BLaER1 treated with 17β-estradiol and CSF1 and Interleukin-3, amounts not matched to agents 10 nM and 100 nM (cell line): ENCODE data around the gene SH3GLB1.
A peak's percentile ranks its signal among the peaks of the same experiment; 100 is the strongest.

ENCODE experiments used
- H3K27ac ChIP-seq, 11 experiments: shearing (Covaris generic); formaldehyde crosslinking; 2 replicates each; pipeline ENCODE4 v1.8.1; 2022
- H3K27me3 ChIP-seq, 11 experiments: shearing (Covaris generic); formaldehyde crosslinking; 2 replicates each; pipeline ENCODE4 v1.8.1; 2022
- H3K36me3 ChIP-seq, 11 experiments: shearing (Covaris generic); formaldehyde crosslinking; 2 replicates each; pipeline ENCODE4 v1.8.1; 2022
- H3K4me1 ChIP-seq, 10 experiments: shearing (Covaris generic); formaldehyde crosslinking; 2 replicates each; pipeline ENCODE4 v1.8.1; 2022
- H3K4me2 ChIP-seq, 11 experiments: shearing (Covaris generic); formaldehyde crosslinking; 2 replicates each; pipeline ENCODE4 v1.8.1; 2022
- H3K4me3 ChIP-seq, 10 experiments: shearing (Covaris generic); formaldehyde crosslinking; 2 replicates each; pipeline ENCODE4 v1.8.1; 2022
- H3K9ac ChIP-seq, 11 experiments: shearing (Covaris generic); formaldehyde crosslinking; 2 replicates each; pipeline ENCODE4 v1.8.1; 2022
- H3K9me3 ChIP-seq, 11 experiments: shearing (Covaris generic); formaldehyde crosslinking; replicated peaks in 1 of 11; 2 replicates each; pipeline ENCODE4 v1.8.1; 2022
- H4K20me1 ChIP-seq, 11 experiments: shearing (Covaris generic); formaldehyde crosslinking; 2 replicates each; pipeline ENCODE4 v1.8.1; 2022
- Cebpa-rat ChIP-seq, 11 experiments: shearing (Covaris generic); IDR thresholded peaks; 2 replicates each; pipeline ENCODE4 v1.8.1; 2022

The SH3GLB1 gene

DNA sequence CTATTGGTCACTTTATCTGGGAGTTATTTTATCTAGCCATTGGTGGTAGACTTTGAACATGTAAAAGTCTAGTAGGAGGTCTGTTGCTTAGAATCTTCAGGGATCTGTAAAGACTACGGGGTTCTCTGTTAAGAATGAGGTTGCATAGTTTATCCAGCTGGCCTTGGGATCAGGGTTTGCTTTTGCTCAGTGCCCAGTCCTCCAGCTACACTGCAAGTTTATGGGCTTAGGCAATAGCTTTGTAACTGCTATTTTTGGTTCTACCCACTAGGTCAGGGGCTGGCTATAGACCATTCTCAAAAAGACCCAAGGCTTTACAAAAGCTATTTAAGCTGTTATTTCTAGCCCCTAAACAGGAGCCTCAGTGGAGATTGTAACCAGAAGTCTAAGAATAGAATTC is 9.8 kb downstream of the SH3GLB1 start:
- Histone ChIP-seq H3K9ac (peak overlapping the region in 2 of 11 experiments; percentile 11 to 13; a peak in 2 of 22 replicates), H3K4me1 (peaks cover 0 to 94% (median 5%) of the 10 kb centered on the region in 10 experiments; a peak in 8 of 20 replicates), H3K4me3 (no peak overlapping the region), H3K27me3 (no peaks in the 10 kb centered on the region), H3K36me3 (peaks cover 40 to 87% (median 72%) of the 10 kb centered on the region in 11 experiments), H4K20me1 (peaks cover 85 to 100% (median 98%) of the 10 kb centered on the region in 11 experiments), H3K27ac (no peak overlapping the region), H3K4me2 (peak overlapping the region in 3 of 11 experiments; percentile 29 to 75 (median 49); a peak in 6 of 22 replicates), H3K9me3 (no peaks in the 10 kb centered on the region)
- TF ChIP-seq Cebpa-rat (IDR thresholded peaks at IDR 0.05) = no peak

DNA sequence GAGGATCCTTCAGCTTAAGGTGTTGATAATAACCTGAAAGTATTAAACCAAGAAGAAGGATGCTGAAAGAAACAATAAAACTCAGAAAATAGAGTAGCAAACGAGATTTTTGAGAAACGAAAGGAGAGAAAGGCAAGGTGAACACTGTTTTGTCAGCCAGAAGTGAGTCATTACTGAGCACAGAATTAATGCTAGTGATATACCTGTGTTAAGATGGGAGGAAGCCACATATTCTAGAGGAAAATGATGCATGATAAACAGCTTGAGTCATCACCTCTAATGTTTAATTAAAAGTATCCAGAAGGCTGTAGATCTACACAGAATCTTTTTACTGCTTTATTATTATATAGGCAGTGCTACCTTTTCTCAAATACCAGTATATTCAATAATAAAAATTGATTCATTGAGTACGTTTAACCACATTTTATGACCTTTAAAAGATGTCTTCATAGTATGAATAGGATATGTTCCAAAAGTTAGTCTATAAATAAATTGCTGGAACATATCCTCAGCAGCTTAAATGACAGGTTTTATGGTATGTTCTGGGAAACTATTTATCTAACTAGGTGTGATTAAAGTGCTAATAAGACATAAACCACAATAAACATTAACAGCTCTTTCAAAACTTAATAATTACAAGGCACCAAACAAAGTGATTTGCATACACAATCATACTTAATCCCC is 10.3 kb downstream of the SH3GLB1 start:
- Histone ChIP-seq H3K9me3 (no peaks in the 10 kb centered on the region), H3K36me3 (peaks cover 39 to 87% (median 73%) of the 10 kb centered on the region in 11 experiments), H3K27me3 (no peaks in the 10 kb centered on the region), H3K27ac (no peak overlapping the region), H3K4me1 (peaks cover 0 to 89% (median 5%) of the 10 kb centered on the region in 10 experiments; a peak in 8 of 20 replicates), H4K20me1 (peaks cover 79 to 100% (median 94%) of the 10 kb centered on the region in 11 experiments), H3K4me3 (no peak overlapping the region), H3K9ac (peak overlapping the region in 2 of 11 experiments; percentile 11 to 13; a peak in 2 of 22 replicates), H3K4me2 (peak overlapping the region in 3 of 11 experiments; percentile 29 to 75 (median 49); a peak in 6 of 22 replicates)
- TF ChIP-seq Cebpa-rat (IDR thresholded peaks at IDR 0.05) = no peak

DNA sequence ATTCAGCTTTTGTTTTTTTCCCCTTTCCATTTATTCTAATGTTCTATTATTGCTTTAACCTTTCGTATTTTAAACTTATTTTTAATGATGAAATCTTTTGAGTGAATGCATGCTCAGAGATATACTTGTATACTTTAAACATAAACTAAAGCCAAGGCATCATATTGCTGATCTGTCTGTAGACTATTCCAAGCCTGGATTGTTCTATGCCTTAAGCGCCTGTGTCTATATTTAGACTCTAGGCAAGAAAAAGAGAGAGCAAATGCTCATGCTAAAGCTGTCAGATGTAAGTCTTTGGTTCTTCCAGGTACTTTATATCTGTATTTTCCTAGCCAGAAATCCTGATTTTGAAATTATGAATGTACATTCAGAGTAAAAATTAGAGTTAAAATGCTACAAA is 14.4 kb downstream of the SH3GLB1 start:
- H4K20me1 ChIP-seq = peaks cover 45 to 100% (median 70%) of the 10 kb centered on the region in 11 experiments
- no peak overlapping the region for H3K4me2 ChIP-seq
- H3K27me3 ChIP-seq = no peaks in the 10 kb centered on the region
- H3K9me3 ChIP-seq = no peaks in the 10 kb centered on the region
- H3K4me3 ChIP-seq = no peak overlapping the region
- H3K27ac ChIP-seq = no peak overlapping the region
- H3K9ac ChIP-seq = no peak overlapping the region
- H3K4me1 ChIP-seq = peaks cover 0 to 48% (median 3%) of the 10 kb centered on the region in 10 experiments; a peak in 7 of 20 replicates
- H3K36me3 ChIP-seq = peaks cover 77 to 100% (median 90%) of the 10 kb centered on the region in 11 experiments
- TF ChIP-seq Cebpa-rat (IDR thresholded peaks at IDR 0.05) = no peak

DNA sequence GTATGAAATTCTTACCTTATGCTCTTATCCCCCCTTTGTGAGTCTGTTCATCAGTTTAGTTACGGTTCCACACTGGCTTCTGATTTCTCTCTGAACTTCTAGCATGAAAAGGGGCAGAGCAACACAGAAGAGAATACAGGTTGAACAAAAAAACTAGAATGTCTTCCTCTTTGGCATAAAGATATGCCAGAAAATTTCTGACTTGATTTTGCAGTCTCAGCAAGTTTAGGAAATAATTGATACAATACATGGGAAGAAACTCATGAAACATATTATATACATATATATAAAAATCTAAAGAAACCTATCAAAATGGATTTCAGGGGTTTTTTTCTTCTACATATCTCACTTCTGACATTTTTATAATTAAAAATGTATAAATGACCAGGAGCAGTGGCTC is 27.0 kb downstream of the SH3GLB1 start:
- TF ChIP-seq Cebpa-rat (IDR thresholded peaks at IDR 0.05) = no peak
- H3K9ac ChIP-seq = no peak overlapping the region
- no peak overlapping the region for H3K4me3 ChIP-seq
- peaks cover 0 to 3% (median 0%) of the 10 kb centered on the region in 10 experiments; a peak in 3 of 20 replicates for H3K4me1 ChIP-seq
- H3K27ac ChIP-seq = 0 out of 22 replicates have a peak overlapping the region, but pooled peaks of 1 of the 11 experiments have one; percentile 19
- H3K36me3 ChIP-seq = peaks cover 82 to 100% (median 98%) of the 10 kb centered on the region in 11 experiments
- H4K20me1 ChIP-seq = peaks cover 0 to 86% (median 0%) of the 10 kb centered on the region in 11 experiments; a peak in 6 of 22 replicates
- H3K9me3 ChIP-seq = no peaks in the 10 kb centered on the region
- no peaks in the 10 kb centered on the region for H3K27me3 ChIP-seq
- no peak overlapping the region for H3K4me2 ChIP-seq

- no peak for TF ChIP-seq Cebpa-rat (IDR thresholded peaks at IDR 0.05)
- peaks cover 0 to 79% (median 0%) of the 10 kb centered on the region in 11 experiments; a peak in 6 of 22 replicates for H4K20me1 ChIP-seq
- H3K36me3 ChIP-seq = peaks cover 84 to 100% (median 99%) of the 10 kb centered on the region in 11 experiments
These were observed 29.0 kb downstream of the SH3GLB1 start for GRCh38 chr1:86733340-86733739.

GRCh38 chr1:86739648-86740509 is 35.5 kb downstream of the SH3GLB1 start:
- Histone ChIP-seq H3K27me3 (no peaks in the 10 kb centered on the region), H3K9ac (peak overlapping the region in 1 of 11 experiments; percentile 16; a peak in 1 of 22 replicates), H3K9me3 (no peaks in the 10 kb centered on the region; a peak in 1 of 22 replicates), H3K27ac (peak overlapping the region in 10 of 11 experiments; percentile 2 to 55 (median 40); a peak in 14 of 22 replicates), H3K4me1 (peaks cover 0 to 30% (median 14%) of the 10 kb centered on the region in 10 experiments; a peak in 17 of 20 replicates), H3K4me2 (peak overlapping the region in 9 of 11 experiments; percentile 10 to 56 (median 41); a peak in 12 of 22 replicates), H4K20me1 (peaks cover 0 to 50% (median 0%) of the 10 kb centered on the region in 11 experiments; a peak in 5 of 22 replicates), H3K36me3 (peaks cover 90 to 99% (median 97%) of the 10 kb centered on the region in 11 experiments), H3K4me3 (no peak overlapping the region)
- TF ChIP-seq Cebpa-rat (IDR thresholded peaks at IDR 0.05) = no peak

More at GRCh38 chr1:86733340-86733739, 29.0 kb downstream of the SH3GLB1 start:
- H3K9ac ChIP-seq = no peak overlapping the region
- H3K9me3 ChIP-seq = no peaks in the 10 kb centered on the region; a peak in 1 of 22 replicates
- H3K27me3 ChIP-seq = no peaks in the 10 kb centered on the region
- H3K4me1 ChIP-seq = peaks cover 0 to 9% (median 0%) of the 10 kb centered on the region in 10 experiments; a peak in 4 of 20 replicates
- H3K4me3 ChIP-seq = no peak overlapping the region
- no peak overlapping the region for H3K27ac ChIP-seq
- no peak overlapping the region for H3K4me2 ChIP-seq

GRCh38 chr1:86741947-86742572 is 37.7 kb downstream of the SH3GLB1 start:
- Histone ChIP-seq H3K4me2 (no peak overlapping the region), H3K36me3 (peaks cover 87 to 98% (median 95%) of the 10 kb centered on the region in 11 experiments), H3K4me3 (no peak overlapping the region), H4K20me1 (peaks cover 0 to 35% (median 0%) of the 10 kb centered on the region in 11 experiments; a peak in 5 of 22 replicates), H3K4me1 (peaks cover 0 to 30% (median 14%) of the 10 kb centered on the region in 10 experiments; a peak in 17 of 20 replicates), H3K9me3 (no peaks in the 10 kb centered on the region; a peak in 1 of 22 replicates), H3K9ac (no peak overlapping the region), H3K27me3 (no peaks in the 10 kb centered on the region), H3K27ac (no peak overlapping the region)
- TF ChIP-seq Cebpa-rat (IDR thresholded peaks at IDR 0.05) = no peak

DNA sequence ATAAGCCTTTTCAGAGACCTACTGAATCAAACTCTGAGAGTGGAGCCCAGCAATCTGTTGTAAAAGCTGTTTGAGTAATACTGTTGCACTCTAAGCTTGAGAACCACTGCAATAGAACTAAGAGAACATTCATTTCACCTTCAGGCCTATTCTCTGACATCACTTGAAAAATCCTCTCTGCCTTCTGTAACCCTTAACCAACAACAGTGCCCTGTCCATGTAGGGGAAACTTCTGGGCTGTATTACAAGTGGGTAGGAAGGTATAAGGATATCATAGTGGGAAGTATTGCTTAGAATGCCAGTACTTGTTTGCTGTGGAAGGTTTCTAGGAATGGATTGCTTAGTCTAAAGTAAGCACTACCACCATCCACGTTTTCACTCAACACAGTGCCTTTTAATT is 42.9 kb downstream of the SH3GLB1 start:
- Histone ChIP-seq H3K27me3 (no peaks in the 10 kb centered on the region), H4K20me1 (peaks cover 0 to 7% (median 0%) of the 10 kb centered on the region in 11 experiments; a peak in 3 of 22 replicates), H3K27ac (no peak overlapping the region; a peak in 1 of 22 replicates), H3K36me3 (peaks cover 43 to 56% (median 51%) of the 10 kb centered on the region in 11 experiments), H3K9ac (no peak overlapping the region), H3K4me1 (peaks cover 0 to 32% (median 0%) of the 10 kb centered on the region in 10 experiments; a peak in 4 of 20 replicates), H3K4me2 (no peak overlapping the region), H3K9me3 (no peaks in the 10 kb centered on the region), H3K4me3 (no peak overlapping the region)
- no peak for TF ChIP-seq Cebpa-rat (IDR thresholded peaks at IDR 0.05)
